Panc1 (cell line): ENCODE data around the gene ATOSB. TPM values are rescaled to one million over a fixed set of nuclear protein-coding genes. Genes with fewer than 3 reads are reported as not detected.

ENCODE experiments used
- ATAC-seq: fragments of 200-7000 bp; cut with Tn5 transposase; 2 replicates; pipeline ENCODE4 v1.9.1; 2020; ENCODE audit warnings: mild to moderate bottlenecking, moderate library complexity
- BruUV-seq: library from RNA; stranded (reverse); fragments of 400-500 nt; replicated peaks from 2 replicates; lab custom pipeline; 2021; lab: Mats Ljungman, UMichigan
- CTCF ChIA-PET: fragments of 300-600 bp; sonication (Branson Sonifier 250); formaldehyde crosslinking; loops from one replicate; lab custom pipeline; 2022; ENCODE audit warnings: antibody characterized with exemption; lab: Charles Lee
- POLR2A ChIA-PET: fragments of 300-600 bp; sonication (Branson Sonifier 250); formaldehyde crosslinking; loops from one replicate; lab custom pipeline; 2022; ENCODE audit warnings: antibody characterized with exemption; lab: Charles Lee
- DNase-seq: peaks from one replicate; pipeline ENCODE4 v3.0.0-alpha.2; 2010; ENCODE audit warnings: low read depth, low spot score
- H3K27ac ChIP-seq: 2 replicates; pipeline ENCODE4 v1.5.1; 2011; ENCODE audit warnings: mild to moderate bottlenecking, low read length, inconsistent platforms
- H3K27me3 ChIP-seq: fragments of 200-500 bp; sonication (Bioruptor generic); 2 replicates; pipeline ENCODE4 v1.6.0; 2014; ENCODE audit warnings: low read length, inconsistent platforms; ENCODE audit not compliant: control insufficient read depth, insufficient read depth
- H3K36me3 ChIP-seq: fragments of 200-500 bp; sonication (Bioruptor generic); 2 replicates; pipeline ENCODE4 v1.5.1; 2014; ENCODE audit warnings: inconsistent platforms, mild to moderate bottlenecking, low read length, moderate library complexity; ENCODE audit not compliant: control insufficient read depth, insufficient read depth
- H3K4me1 ChIP-seq: 2 replicates; pipeline ENCODE4 v1.5.1; 2011; ENCODE audit warnings: inconsistent platforms, mild to moderate bottlenecking, low read length, moderate library complexity; ENCODE audit not compliant: control insufficient read depth, insufficient read depth
- H3K4me3 ChIP-seq, 2 experiments: 2 replicates each; pipeline ENCODE4 v1.5.1; 2011 to 2012; ENCODE audit warnings: low read depth in 2 of 2, low read length in 2 of 2, mild to moderate bottlenecking in 2 of 2, inconsistent platforms in 1 of 2, moderate library complexity in 1 of 2
- H3K9me3 ChIP-seq: fragments of 200-500 bp; sonication (Bioruptor generic); 2 replicates; pipeline ENCODE4 v1.5.1; 2014; ENCODE audit warnings: low read depth, mild to moderate bottlenecking, inconsistent platforms, low read length, moderate library complexity; ENCODE audit not compliant: control insufficient read depth, insufficient read depth
- POLR2AphosphoS5 ChIP-seq: IDR thresholded peaks from 2 replicates; pipeline ENCODE4 v1.6.1; 2012; ENCODE audit warnings: mild to moderate bottlenecking, low read depth, low read length, moderate library complexity
- SIN3A ChIP-seq: IDR thresholded peaks from 2 replicates; pipeline ENCODE4 v1.6.1; 2012; ENCODE audit warnings: low read depth, mild to moderate bottlenecking, low read length, moderate library complexity, borderline replicate concordance; ENCODE audit not compliant: insufficient read depth
- TCF7L2 ChIP-seq: IDR thresholded peaks from 2 replicates; pipeline ENCODE4 v1.6.1; 2011; ENCODE audit warnings: mild to moderate bottlenecking, low read depth, low read length, inconsistent platforms
- in situ Hi-C: cut with HindIII; loops from 2 replicates; pipeline ENCODE4 v1.10.0; 2016; ENCODE audit warnings: low sequenced_read_pairs, low pct_unique_long_range_greater_than_20kb
- intact Hi-C: fragments of 100-400 bp; cut with micrococcal nuclease; formaldehyde crosslinking; loops from one replicate; pipeline ENCODE4 v1.10.0; 2022; ENCODE audit not compliant: unreplicated experiment
- total RNA-seq: library from RNA; stranded (reverse); gene quantifications from one replicate; pipeline ENCODE4 v1.2.1, GENCODE V29; 2021; ENCODE audit not compliant: unreplicated experiment
- TF ChIP-seq, protein P1 (sequence below): fragments of 450-650 bp; IDR thresholded peaks from 2 replicates; pipeline ENCODE4 v1.5.1; 2017; ENCODE audit warnings: mild to moderate bottlenecking
- TF ChIP-seq, protein P2 (sequence below), 2 experiments: IDR thresholded peaks; 2 replicates each; pipeline ENCODE4 v1.6.1; 2011 to 2012; ENCODE audit warnings: low read depth in 2 of 2, control low read depth in 1 of 2, low read length in 1 of 2, mild to moderate bottlenecking in 1 of 2, moderate library complexity in 1 of 2; ENCODE audit not compliant: insufficient read depth in 1 of 2

Gene ATOSB
- total RNA-seq, 1 experiment from 2014 or later, result 23.6 TPM

DNA sequence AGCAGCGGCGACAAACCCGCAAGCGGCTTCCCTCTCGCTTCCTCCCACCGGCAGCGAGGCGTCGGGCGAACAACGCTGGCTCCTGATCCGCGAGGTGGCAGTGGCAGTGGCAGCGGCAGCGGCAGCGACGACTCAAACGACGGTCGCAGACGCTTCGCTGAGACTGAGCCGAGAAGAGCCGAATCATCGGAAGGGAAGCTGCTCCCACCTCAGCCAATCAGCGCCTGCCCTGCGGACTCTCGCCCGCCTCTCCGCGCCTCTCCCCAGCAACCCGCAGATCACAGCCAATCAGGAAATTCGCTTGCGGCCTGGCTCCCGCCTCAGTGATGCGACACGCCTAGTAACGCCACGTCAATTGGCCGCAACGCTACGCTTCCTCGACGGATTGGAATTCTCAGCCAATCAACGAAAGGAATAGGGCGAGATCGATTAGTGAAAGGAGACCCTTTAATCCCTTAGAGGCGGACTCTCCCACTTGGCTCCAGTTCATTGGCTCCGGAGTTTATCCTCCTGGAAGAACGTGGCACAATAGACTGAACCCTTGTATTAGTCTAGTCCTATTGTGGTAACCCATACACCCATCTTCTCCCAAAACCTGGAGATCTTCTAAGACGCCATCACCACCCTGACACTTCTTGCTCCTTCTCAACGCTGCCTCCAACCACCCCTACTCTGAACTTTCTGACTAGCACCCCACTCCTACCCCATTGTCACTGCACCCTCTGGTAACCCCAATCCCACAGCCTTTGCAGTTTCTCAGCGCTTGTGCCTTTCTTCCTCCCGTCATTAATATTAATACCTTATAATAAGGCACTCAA, 43.0 kb downstream of the ATOSB start, which contains the start of gene VCP:
TSS of gene VCP (minus strand) at position 165 of the 818 bp plus-strand sequence. CDS start 272 bp downstream, outside the sequence.
- H3K4me3 ChIP-seq, result peak within 1 kb of the TSS; percentile 68 to 93
- intact Hi-C loops, result no loop called here

DNA sequence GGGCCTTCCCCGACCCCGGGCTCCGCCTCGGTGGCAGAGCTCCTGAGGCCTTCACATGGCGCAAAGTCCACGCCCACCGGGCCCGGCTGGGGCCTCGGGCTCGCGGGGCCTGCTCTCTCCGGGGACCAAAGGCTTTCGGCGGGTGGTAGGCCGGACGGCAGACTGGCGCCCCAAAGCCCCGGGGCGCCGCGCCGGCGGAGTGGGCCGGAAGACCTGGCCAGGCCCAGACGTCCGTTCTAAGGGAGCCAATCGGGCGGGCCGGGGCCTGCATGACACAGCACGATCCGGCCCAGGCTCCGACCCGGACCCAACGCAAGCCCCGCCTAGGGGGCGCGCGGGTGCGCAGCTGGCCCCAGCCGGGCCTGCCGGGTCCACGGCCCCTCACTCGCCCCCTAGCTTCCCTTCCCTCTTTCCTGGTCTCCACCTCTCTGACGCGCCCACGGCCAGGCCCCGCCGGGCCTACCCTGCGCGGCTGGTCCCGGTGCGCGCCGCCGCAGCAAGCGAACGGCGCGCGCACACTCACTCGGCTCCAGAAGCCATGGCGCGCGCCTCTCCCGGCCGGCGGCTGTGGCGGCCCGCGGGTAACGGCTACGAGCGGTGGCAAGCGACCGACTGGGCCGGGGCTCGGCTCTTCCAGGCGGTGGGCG, 43.7 kb downstream of the ATOSB start:
- H3K4me3 ChIP-seq, result peak overlapping the region; percentile 68 to 93
- ChIA-PET CTCF (interaction anchor here (0.5 kb wide), 2 partner anchors 21 to 382 kb away, joined by 3 to 4 read pairs; no protein-coding TSS in a partner anchor), POLR2A (interaction anchor here (0.6 to 1.4 kb wide), 6 partner anchors 9 to 654 kb away, joined by 3 to 15 read pairs (median 4); partner anchors contain the start of genes DNAJB5 and STOML2)
- in situ Hi-C loops, result no loop called here
- peak overlapping the region; percentile 98 for H3K27ac ChIP-seq
- H3K27me3 ChIP-seq, result no peaks in the 10 kb centered on the region
- ATAC-seq (peak; percentile 87), DNase-seq (no peak)
- no peaks in the 10 kb centered on the region for H3K9me3 ChIP-seq
- H3K36me3 ChIP-seq, result peaks cover 13% of the 10 kb centered on the region
- intact Hi-C loops, result no loop called here
- peaks cover 22% of the 10 kb centered on the region for H3K4me1 ChIP-seq
- BruUV-seq, result no TSS peak
- no peak; the same call in 1 of the 2 replicates for TF ChIP-seq POLR2AphosphoS5
- peak; percentile 84; the same call in 1 of the 2 replicates for TF ChIP-seq SIN3A
- TF ChIP-seq, protein P1, sequence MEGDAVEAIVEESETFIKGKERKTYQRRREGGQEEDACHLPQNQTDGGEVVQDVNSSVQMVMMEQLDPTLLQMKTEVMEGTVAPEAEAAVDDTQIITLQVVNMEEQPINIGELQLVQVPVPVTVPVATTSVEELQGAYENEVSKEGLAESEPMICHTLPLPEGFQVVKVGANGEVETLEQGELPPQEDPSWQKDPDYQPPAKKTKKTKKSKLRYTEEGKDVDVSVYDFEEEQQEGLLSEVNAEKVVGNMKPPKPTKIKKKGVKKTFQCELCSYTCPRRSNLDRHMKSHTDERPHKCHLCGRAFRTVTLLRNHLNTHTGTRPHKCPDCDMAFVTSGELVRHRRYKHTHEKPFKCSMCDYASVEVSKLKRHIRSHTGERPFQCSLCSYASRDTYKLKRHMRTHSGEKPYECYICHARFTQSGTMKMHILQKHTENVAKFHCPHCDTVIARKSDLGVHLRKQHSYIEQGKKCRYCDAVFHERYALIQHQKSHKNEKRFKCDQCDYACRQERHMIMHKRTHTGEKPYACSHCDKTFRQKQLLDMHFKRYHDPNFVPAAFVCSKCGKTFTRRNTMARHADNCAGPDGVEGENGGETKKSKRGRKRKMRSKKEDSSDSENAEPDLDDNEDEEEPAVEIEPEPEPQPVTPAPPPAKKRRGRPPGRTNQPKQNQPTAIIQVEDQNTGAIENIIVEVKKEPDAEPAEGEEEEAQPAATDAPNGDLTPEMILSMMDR, result no peak
- TF ChIP-seq, protein P2, sequence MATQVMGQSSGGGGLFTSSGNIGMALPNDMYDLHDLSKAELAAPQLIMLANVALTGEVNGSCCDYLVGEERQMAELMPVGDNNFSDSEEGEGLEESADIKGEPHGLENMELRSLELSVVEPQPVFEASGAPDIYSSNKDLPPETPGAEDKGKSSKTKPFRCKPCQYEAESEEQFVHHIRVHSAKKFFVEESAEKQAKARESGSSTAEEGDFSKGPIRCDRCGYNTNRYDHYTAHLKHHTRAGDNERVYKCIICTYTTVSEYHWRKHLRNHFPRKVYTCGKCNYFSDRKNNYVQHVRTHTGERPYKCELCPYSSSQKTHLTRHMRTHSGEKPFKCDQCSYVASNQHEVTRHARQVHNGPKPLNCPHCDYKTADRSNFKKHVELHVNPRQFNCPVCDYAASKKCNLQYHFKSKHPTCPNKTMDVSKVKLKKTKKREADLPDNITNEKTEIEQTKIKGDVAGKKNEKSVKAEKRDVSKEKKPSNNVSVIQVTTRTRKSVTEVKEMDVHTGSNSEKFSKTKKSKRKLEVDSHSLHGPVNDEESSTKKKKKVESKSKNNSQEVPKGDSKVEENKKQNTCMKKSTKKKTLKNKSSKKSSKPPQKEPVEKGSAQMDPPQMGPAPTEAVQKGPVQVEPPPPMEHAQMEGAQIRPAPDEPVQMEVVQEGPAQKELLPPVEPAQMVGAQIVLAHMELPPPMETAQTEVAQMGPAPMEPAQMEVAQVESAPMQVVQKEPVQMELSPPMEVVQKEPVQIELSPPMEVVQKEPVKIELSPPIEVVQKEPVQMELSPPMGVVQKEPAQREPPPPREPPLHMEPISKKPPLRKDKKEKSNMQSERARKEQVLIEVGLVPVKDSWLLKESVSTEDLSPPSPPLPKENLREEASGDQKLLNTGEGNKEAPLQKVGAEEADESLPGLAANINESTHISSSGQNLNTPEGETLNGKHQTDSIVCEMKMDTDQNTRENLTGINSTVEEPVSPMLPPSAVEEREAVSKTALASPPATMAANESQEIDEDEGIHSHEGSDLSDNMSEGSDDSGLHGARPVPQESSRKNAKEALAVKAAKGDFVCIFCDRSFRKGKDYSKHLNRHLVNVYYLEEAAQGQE (IDR thresholded peaks at IDR 0.05; ENCODE audit: insufficient read depth in 1 of 2, low read depth in 2 of 2, low read length in 1 of 2), result no peak

More for the DNA sequence above, 43.0 kb downstream of the ATOSB start, which contains the start of gene VCP:
- TF ChIP-seq, protein P2 (IDR thresholded peaks at IDR 0.05; ENCODE audit: insufficient read depth in 1 of 2, low read depth in 2 of 2, low read length in 1 of 2), result no peak
- TF ChIP-seq SIN3A (peak; percentile 94; the same call in 1 of the 2 replicates), POLR2AphosphoS5 (peak; percentile 79; the same call in 1 of the 2 replicates), TCF7L2 (peak; percentile 63; the same call in 1 of the 2 replicates)
- Histone ChIP-seq H3K36me3 (peaks cover 5% of the 10 kb centered on the region), H3K27me3 (no peaks in the 10 kb centered on the region), H3K27ac (peak within 1 kb of the TSS; percentile 98), H3K9me3 (no peaks in the 10 kb centered on the region), H3K4me1 (peaks cover 22% of the 10 kb centered on the region)
- ATAC-seq (peak; percentile 94), DNase-seq (peak; percentile 91)
- CTCF ChIA-PET, result no interaction called here
- POLR2A ChIA-PET, result interaction anchor here (0.6 to 1.4 kb wide), 3 partner anchors 11 to 58 kb away, joined by 4 to 15 read pairs (median 9); partner anchors contain the start of gene STOML2
- in situ Hi-C loops, result no loop called here
- no TSS peak for BruUV-seq
